ENCODE measurements around the gene WDR5B.
"Not testable (repeated sequence)": the region's sequence is repeated elsewhere in the genome, so short reads cannot be mapped to it uniquely, and the experiment has no call there.

The WDR5B gene

GRCh38 chr3:122365582-122366378, 50.1 kb downstream of the WDR5B start:
- not testable (repeated sequence) for DNase-seq (ENCODE audit: low read depth in 2 of 2)

GRCh38 chr3:122365073-122365472, 50.8 kb downstream of the WDR5B start:
- no peak for DNase-seq (ENCODE audit: low read depth in 2 of 2)

GRCh38 chr3:122364490-122364889, 51.4 kb downstream of the WDR5B start:
- no peak for DNase-seq (ENCODE audit: low read depth in 2 of 2)

Data from stimulated activated CD8-positive, alpha-beta memory T cell treated with anti-CD3 and anti-CD28 coated beads, Interleukin-2, amount 100 ng/mL, for 48 hours (primary cell).